ENCODE results near the gene CAMK2D. TPM values are rescaled to one million over a fixed set of nuclear protein-coding genes. Genes with fewer than 3 reads are reported as not detected.

The CAMK2D gene
- total RNA-seq, 2 donors from 2014 or later: 43.0 to 59.6 TPM

DNA sequence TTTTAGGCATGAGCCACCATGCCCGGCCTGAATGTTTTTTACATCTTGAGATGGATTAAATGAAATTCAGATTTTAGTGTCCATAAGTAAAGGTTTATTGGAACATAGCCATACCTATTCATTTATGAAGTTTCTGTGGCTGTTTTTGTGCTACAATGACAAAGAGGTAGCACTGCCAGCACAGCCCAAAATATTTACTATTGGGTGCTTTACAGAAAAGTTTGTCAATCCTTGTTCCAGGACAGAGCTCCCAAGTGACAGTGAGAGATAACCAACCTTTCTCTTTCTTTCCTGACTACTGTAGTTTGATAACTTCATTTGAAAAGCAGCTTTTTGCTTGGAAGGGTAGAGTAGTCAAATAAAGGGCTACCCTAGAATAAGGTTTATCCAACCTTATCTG is 116.2 kb downstream of the CAMK2D start:
- no peaks in the 10 kb centered on the region for H3K36me3 Mint-ChIP-seq
- ATAC-seq (no peak), DNase-seq (ENCODE audit: low spot score) (no peak)
- H3K4me3 Mint-ChIP-seq: no peak overlapping the region
- peaks cover 19 to 24% of the 10 kb centered on the region in 2 donors for H3K4me1 Mint-ChIP-seq (ENCODE audit: low read depth in 2 of 2)
- no peaks in the 10 kb centered on the region for H3K9me3 Mint-ChIP-seq
- H3K27me3 Mint-ChIP-seq: no peaks in the 10 kb centered on the region
- no peak overlapping the region for H3K27ac Mint-ChIP-seq

- Mint-ChIP-seq H3K4me1 (ENCODE audit: low read depth in 2 of 2) (peaks cover 28 to 30% of the 10 kb centered on the region in 2 donors), H3K27ac (peak overlapping the region in 1 of 2 donors; percentile 34), H3K4me3 (no peak overlapping the region), H3K36me3 (no peaks in the 10 kb centered on the region), H3K27me3 (no peaks in the 10 kb centered on the region), H3K9me3 (no peaks in the 10 kb centered on the region)
- ATAC-seq (no peak), DNase-seq (ENCODE audit: low spot score) (no peak)
Measured at GRCh38 chr4:113644398-113644797, 117.1 kb downstream of the CAMK2D start.

DNA sequence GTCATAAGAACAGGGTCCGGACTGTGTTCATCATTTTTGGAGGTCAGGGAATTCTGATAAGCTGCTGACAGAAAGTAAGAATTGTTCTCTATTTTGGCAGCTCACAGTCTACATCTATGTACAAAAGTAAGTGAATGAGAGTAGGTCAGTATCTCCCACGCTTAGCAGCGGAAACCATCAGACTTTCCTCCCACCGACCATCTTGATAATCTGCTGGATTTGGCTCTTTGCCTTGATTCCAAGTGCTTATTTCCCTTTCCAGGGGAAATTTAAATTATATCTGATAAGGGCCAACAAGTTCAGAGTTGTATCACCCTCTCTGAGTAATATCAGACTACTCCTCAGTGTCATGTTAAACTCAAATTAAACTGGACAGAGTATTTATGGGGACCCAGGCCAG is 118.0 kb downstream of the CAMK2D start:
- H3K9me3 Mint-ChIP-seq: no peaks in the 10 kb centered on the region
- ATAC-seq (no peak), DNase-seq (ENCODE audit: low spot score) (no peak)
- H3K27ac Mint-ChIP-seq: peak overlapping the region in 1 of 2 donors; percentile 34
- no peaks in the 10 kb centered on the region for H3K27me3 Mint-ChIP-seq
- H3K4me1 Mint-ChIP-seq (ENCODE audit: low read depth in 2 of 2): peaks cover 31 to 32% of the 10 kb centered on the region in 2 donors
- H3K36me3 Mint-ChIP-seq: no peaks in the 10 kb centered on the region
- H3K4me3 Mint-ChIP-seq: no peak overlapping the region

GRCh38 chr4:113641025-113641431 is 120.5 kb downstream of the CAMK2D start:
- H3K4me3 Mint-ChIP-seq: no peak overlapping the region
- H3K36me3 Mint-ChIP-seq: no peaks in the 10 kb centered on the region
- no peak overlapping the region for H3K27ac Mint-ChIP-seq
- DNase-seq (ENCODE audit: low spot score) (no peak), ATAC-seq (no peak)
- H3K9me3 Mint-ChIP-seq: no peaks in the 10 kb centered on the region
- H3K4me1 Mint-ChIP-seq (ENCODE audit: low read depth in 2 of 2): peaks cover 47% of the 10 kb centered on the region in 2 donors
- no peaks in the 10 kb centered on the region for H3K27me3 Mint-ChIP-seq

GRCh38 chr4:113639326-113639725 is 122.2 kb downstream of the CAMK2D start:
- Mint-ChIP-seq H3K4me3 (no peak overlapping the region), H3K36me3 (no peaks in the 10 kb centered on the region), H3K9me3 (no peaks in the 10 kb centered on the region), H3K27ac (peak overlapping the region; percentile 10 to 57), H3K27me3 (no peaks in the 10 kb centered on the region), H3K4me1 (ENCODE audit: low read depth in 2 of 2) (peaks cover 43 to 44% of the 10 kb centered on the region in 2 donors)
- ATAC-seq: peak in 1 of 2 donors; percentile 50
- DNase-seq (ENCODE audit: low spot score): no peak

DNA sequence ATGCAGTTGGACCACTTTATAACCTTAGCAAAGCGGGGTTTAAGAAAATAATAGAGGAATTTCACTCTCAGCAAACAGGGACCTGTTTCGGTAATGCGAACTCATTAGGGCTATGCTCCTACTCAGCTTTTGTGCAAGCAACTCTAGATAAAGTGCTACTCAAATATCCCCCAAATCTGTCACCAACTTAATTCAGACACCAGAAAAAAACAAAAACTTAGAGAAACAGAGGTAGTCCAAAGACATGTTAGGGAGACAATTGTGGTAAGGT is 123.0 kb downstream of the CAMK2D start:
- H3K4me3 Mint-ChIP-seq: no peak overlapping the region
- no peaks in the 10 kb centered on the region for H3K9me3 Mint-ChIP-seq
- H3K27me3 Mint-ChIP-seq: no peaks in the 10 kb centered on the region
- peak overlapping the region; percentile 13 to 16 for H3K27ac Mint-ChIP-seq
- DNase-seq (ENCODE audit: low spot score) (no peak), ATAC-seq (no peak)
- H3K36me3 Mint-ChIP-seq: no peaks in the 10 kb centered on the region
- H3K4me1 Mint-ChIP-seq (ENCODE audit: low read depth in 2 of 2): peaks cover 43% of the 10 kb centered on the region in 2 donors

DNA sequence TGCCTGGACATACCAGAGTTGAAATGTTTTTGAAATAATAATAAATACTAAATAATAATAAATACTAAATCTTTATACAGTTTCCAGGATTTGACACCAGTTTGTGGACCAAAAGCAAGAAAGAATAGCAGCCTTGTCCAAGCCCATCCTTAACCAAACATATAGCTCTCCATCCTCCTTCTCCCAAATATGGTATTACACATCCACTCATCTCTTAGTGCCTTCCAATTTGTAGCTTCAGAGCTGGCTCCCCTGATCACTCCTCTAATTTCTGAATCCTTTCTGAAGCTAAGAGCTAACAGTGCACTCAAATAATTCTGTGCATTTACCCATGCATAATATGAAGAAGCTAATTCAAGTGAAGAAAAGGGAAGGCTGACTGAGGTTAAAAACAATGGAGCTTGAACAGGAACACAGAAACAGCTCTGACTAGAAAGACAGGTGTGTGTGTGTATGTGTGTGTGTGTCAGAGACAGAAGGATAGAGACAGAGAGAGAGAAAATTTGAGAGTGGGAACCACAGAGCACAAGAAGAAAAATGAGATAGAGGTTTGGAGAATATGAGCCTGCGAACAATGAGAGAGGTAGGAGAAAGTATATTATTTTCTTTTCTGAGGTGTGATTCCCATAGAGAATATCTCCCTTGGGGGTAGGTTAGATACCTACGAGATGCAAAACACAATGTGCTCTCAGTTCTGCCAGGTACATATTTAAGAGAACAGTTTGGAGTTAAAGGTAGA is 123.5 kb downstream of the CAMK2D start:
- ATAC-seq (no peak), DNase-seq (ENCODE audit: low spot score) (no peak)
- H3K27me3 Mint-ChIP-seq: no peaks in the 10 kb centered on the region
- no peaks in the 10 kb centered on the region for H3K36me3 Mint-ChIP-seq
- H3K27ac Mint-ChIP-seq: peak overlapping the region; percentile 13 to 16
- H3K4me3 Mint-ChIP-seq: peak overlapping the region; percentile 20
- peaks cover 41 to 43% of the 10 kb centered on the region in 2 donors for H3K4me1 Mint-ChIP-seq (ENCODE audit: low read depth in 2 of 2)
- no peaks in the 10 kb centered on the region for H3K9me3 Mint-ChIP-seq

GRCh38 chr4:113637363-113637762 is 124.2 kb downstream of the CAMK2D start:
- no peak for ATAC-seq
- H3K27ac Mint-ChIP-seq: peak overlapping the region; percentile 86

GRCh38 chr4:113636877-113637276 is 124.7 kb downstream of the CAMK2D start:
- no peaks in the 10 kb centered on the region for H3K9me3 Mint-ChIP-seq
- H3K4me1 Mint-ChIP-seq (ENCODE audit: low read depth in 2 of 2): peaks cover 41 to 43% of the 10 kb centered on the region in 2 donors
- ATAC-seq (peak; percentile 86 to 88), DNase-seq (ENCODE audit: low spot score) (no peak)
- H3K27me3 Mint-ChIP-seq: no peaks in the 10 kb centered on the region
- peak overlapping the region; percentile 86 for H3K4me3 Mint-ChIP-seq
- no peaks in the 10 kb centered on the region for H3K36me3 Mint-ChIP-seq
- H3K27ac Mint-ChIP-seq: peak overlapping the region; percentile 86

More at GRCh38 chr4:113637363-113637762, 124.2 kb downstream of the CAMK2D start:
- Mint-ChIP-seq H3K36me3 (no peaks in the 10 kb centered on the region), H3K27me3 (no peaks in the 10 kb centered on the region), H3K9me3 (no peaks in the 10 kb centered on the region), H3K4me3 (peak overlapping the region; percentile 86), H3K4me1 (ENCODE audit: low read depth in 2 of 2) (peaks cover 41 to 43% of the 10 kb centered on the region in 2 donors)
- no peak for DNase-seq (ENCODE audit: low spot score)

DNA sequence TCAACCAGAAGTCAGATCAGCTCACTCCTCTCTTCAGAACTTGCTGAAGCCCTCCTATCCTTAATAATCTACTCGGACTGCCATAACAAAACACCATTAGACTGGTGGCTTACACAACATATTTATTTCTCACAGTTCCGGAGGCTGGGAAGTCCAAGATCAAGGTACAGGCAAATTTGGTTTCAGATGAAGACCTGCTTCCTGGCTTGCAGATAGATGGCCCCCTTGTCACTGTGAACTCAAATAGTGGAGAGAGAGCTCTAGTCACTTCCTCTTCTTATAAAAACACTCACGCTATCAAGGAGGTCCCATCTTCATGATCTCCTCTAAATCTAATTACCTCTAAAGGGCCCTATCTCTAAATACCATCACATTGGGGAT is 125.1 kb downstream of the CAMK2D start:
- no peaks in the 10 kb centered on the region for H3K36me3 Mint-ChIP-seq
- no peak for DNase-seq (ENCODE audit: low spot score)
- peak overlapping the region; percentile 86 for H3K4me3 Mint-ChIP-seq
- H3K9me3 Mint-ChIP-seq: no peaks in the 10 kb centered on the region
- peak; percentile 76 to 77 for ATAC-seq
- H3K4me1 Mint-ChIP-seq (ENCODE audit: low read depth in 2 of 2): peaks cover 41 to 43% of the 10 kb centered on the region in 2 donors
- peak overlapping the region; percentile 86 for H3K27ac Mint-ChIP-seq
- no peaks in the 10 kb centered on the region for H3K27me3 Mint-ChIP-seq

DNA sequence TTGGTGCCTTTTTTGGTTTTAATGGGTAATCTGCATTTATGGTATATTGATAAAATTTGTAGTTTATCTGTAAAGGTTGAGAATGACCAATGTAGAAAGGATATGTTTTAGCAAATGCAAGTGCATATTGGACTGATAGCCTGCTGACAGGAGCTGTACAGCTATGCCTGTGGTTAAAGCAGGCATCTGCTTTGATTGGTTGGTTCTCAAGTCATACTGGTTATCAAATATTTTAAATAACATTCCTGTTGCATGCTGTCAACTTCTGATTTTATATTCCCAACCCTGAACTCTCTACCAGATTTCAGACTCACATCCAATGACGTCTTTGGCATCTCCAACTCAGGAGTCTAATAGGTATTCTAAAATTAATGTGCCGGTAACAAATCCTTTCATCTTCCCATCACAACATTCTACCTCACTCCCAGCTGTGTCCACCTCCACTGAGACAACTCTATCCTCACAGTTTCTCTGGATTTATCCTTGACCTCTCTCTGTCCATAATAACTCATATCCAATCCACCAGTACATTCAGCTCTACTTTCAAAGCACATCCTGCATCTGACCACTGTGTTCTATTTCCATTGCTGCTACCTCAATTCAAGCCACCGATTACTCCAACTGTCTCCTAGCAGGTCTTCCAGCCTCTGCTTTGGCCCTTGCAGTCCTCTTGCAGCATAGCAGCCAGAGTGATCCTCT is 125.7 kb downstream of the CAMK2D start:
- H3K9me3 Mint-ChIP-seq: no peaks in the 10 kb centered on the region
- no peaks in the 10 kb centered on the region for H3K36me3 Mint-ChIP-seq
- ATAC-seq (peak; percentile 7), DNase-seq (ENCODE audit: low spot score) (no peak)
- peaks cover 40 to 42% of the 10 kb centered on the region in 2 donors for H3K4me1 Mint-ChIP-seq (ENCODE audit: low read depth in 2 of 2)
- peak overlapping the region; percentile 86 for H3K27ac Mint-ChIP-seq
- no peaks in the 10 kb centered on the region for H3K27me3 Mint-ChIP-seq
- peak overlapping the region; percentile 86 for H3K4me3 Mint-ChIP-seq

DNA sequence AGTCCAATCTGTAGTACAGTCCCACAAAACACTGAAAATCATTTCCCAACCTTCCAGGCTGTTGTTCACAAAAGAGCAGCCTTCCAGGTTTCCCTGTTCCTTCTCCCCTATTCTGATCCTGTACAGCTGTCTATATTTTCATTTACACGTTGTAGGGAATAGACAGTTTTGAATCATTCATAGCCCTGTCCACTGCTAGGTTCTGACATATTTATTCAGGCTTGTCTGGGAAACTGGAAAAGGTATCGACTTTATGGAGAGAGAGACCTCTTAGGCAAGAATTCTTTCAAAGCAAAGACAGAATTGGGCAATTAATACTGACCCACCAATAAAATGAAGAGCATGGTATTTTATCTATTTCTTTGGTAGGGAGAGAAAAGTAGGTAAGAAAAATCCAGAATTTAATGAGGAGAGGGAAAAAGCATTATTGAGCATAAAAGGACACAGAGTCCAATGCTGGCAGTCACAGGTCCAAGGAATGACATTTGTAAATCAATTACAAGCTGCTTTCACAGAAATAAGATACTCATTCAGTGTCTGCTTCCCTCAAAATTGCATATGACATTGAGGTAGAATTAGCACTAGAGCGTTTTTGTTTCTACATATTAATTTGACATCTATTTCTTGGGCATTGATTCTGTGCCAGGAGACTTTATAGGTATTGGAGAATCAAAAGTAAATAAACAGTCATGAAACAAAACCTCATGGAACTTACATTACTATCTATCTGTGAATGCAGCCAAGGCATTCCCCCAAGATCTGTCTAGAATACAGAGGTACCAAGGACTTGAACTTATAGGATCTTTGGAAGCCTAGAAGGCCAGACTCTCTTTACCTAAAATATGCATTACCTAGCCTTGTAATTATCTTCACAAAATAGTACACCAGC is 127.2 kb downstream of the CAMK2D start:
- Mint-ChIP-seq H3K27ac (no peak overlapping the region), H3K4me1 (ENCODE audit: low read depth in 2 of 2) (peaks cover 25 to 30% of the 10 kb centered on the region in 2 donors), H3K4me3 (no peak overlapping the region), H3K9me3 (no peaks in the 10 kb centered on the region), H3K36me3 (no peaks in the 10 kb centered on the region), H3K27me3 (no peaks in the 10 kb centered on the region)
- ATAC-seq: no peak
- no peak for DNase-seq (ENCODE audit: low spot score)

GRCh38 chr4:113633467-113633866 is 128.1 kb downstream of the CAMK2D start:
- Mint-ChIP-seq H3K36me3 (no peaks in the 10 kb centered on the region), H3K4me3 (no peak overlapping the region), H3K27me3 (no peaks in the 10 kb centered on the region), H3K9me3 (no peaks in the 10 kb centered on the region), H3K27ac (no peak overlapping the region), H3K4me1 (ENCODE audit: low read depth in 2 of 2) (peaks cover 19 to 23% of the 10 kb centered on the region in 2 donors)
- no peak for ATAC-seq
- DNase-seq (ENCODE audit: low spot score): no peak

- DNase-seq (ENCODE audit: low spot score): no peak
- no peaks in the 10 kb centered on the region for H3K27me3 Mint-ChIP-seq
- H3K4me3 Mint-ChIP-seq: no peak overlapping the region
- H3K27ac Mint-ChIP-seq: no peak overlapping the region
- H3K4me1 Mint-ChIP-seq (ENCODE audit: low read depth in 2 of 2): peaks cover 11 to 12% of the 10 kb centered on the region in 2 donors
- H3K36me3 Mint-ChIP-seq: peaks cover 6% of the 10 kb centered on the region
- H3K9me3 Mint-ChIP-seq: peaks cover 3% of the 10 kb centered on the region
- no peak for ATAC-seq
Measured at GRCh38 chr4:113628711-113629110, 132.8 kb downstream of the CAMK2D start.

Data from natural killer cell treated with Interleukin-12 subunit alpha and Interleukin-12 subunit beta and Interleukin-15 and Interleukin-18, amount 100 ng/mL, for 72 hours (primary cell).